ENCODE results near the gene RAPGEF4.

DNA sequence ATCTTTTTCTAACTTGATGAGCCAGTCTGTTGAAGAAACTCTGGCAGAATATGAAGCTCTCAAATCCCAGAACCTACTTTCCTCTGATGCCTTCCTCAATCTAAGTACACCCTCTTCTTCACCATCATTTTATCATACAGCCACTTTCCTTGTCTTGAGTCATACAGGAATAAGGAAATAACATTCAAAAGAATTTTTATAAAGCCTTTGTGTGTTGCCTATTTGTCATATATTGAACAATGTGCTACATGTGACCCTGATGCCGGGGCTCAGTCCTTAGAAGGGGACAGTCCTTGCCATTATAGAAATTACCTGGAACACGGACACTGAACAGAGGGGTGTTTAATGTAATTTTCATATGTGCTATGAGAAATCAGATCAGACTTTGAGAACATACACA is 27.4 kb downstream of the RAPGEF4 start:
- TF ChIP-seq POLR2AphosphoS5 (IDR thresholded peaks at IDR 0.05; ENCODE audit: low read depth, low read length), result no peak
- TF ChIP-seq POLR2A (IDR thresholded peaks at IDR 0.05; ENCODE audit: low read depth, low read length), result no peak
